H1 (cell line): ENCODE data around the gene ABCA13. TPM values are rescaled to one million over a fixed set of nuclear protein-coding genes. Genes with fewer than 3 reads are reported as not detected.

Source experiments
- CTCF ChIA-PET: fragments of 300-600 bp; sonication (Branson Sonifier 250); formaldehyde crosslinking; loops from one replicate; lab custom pipeline; 2021; ENCODE audit not compliant: partially characterized antibody; lab: Charles Lee
- POLR2A ChIA-PET: fragments of 300-600 bp; sonication (Branson Sonifier 250); formaldehyde crosslinking; loops from one replicate; lab custom pipeline; 2021; ENCODE audit warnings: inconsistent platforms; ENCODE audit not compliant: partially characterized antibody; lab: Charles Lee
- DNase-seq, 2 experiments: peaks; one replicate each; pipeline versions ENCODE4 v3.0.0 to v3.0.0-alpha.2; 2010 to 2022; ENCODE audit warnings: low spot score in 2 of 2, low read depth in 1 of 2, mixed read lengths in 1 of 2
- FAIRE-seq: peaks from 2 replicates; lab custom pipeline; 2011; peaks lifted over from hg19 to GRCh38; lab: Jason Lieb, UNC
- H2AFZ ChIP-seq: 2 replicates; pipeline ENCODE4 v1.8.1; 2012; ENCODE audit warnings: low read length, inconsistent platforms
- H2AK5ac ChIP-seq: 2 replicates; pipeline ENCODE4 v1.6.1; 2013; ENCODE audit warnings: low read depth, low read length
- H2BK120ac ChIP-seq: replicated peaks from 2 replicates; pipeline ENCODE3; 2013; ENCODE audit warnings: low read depth, low read length, inconsistent platforms
- H2BK12ac ChIP-seq: 2 replicates; pipeline ENCODE4 v1.6.1; 2013; ENCODE audit warnings: low read depth, low read length
- H2BK15ac ChIP-seq: 2 replicates; pipeline ENCODE4 v1.6.1; 2013; ENCODE audit warnings: low read length
- H2BK20ac ChIP-seq: 2 replicates; pipeline ENCODE4 v1.6.1; 2013; ENCODE audit warnings: low read length
- H2BK5ac ChIP-seq: 2 replicates; pipeline ENCODE4 v1.6.1; 2013; ENCODE audit warnings: low read depth, low read length
- H3K14ac ChIP-seq: 2 replicates; pipeline ENCODE4 v1.6.1; 2013; ENCODE audit warnings: inconsistent platforms; ENCODE audit not compliant: insufficient read length
- H3K18ac ChIP-seq: 2 replicates; pipeline ENCODE4 v1.6.1; 2013; ENCODE audit warnings: low read length; ENCODE audit errors: extremely low read depth
- H3K23ac ChIP-seq: 2 replicates; pipeline ENCODE4 v1.6.1; 2013; ENCODE audit warnings: inconsistent platforms; ENCODE audit not compliant: insufficient read length
- H3K23me2 ChIP-seq: 2 replicates; pipeline ENCODE4 v1.6.1; 2013; ENCODE audit warnings: low read depth, low read length
- H3K27ac ChIP-seq: 2 replicates; pipeline ENCODE4 v1.6.1; 2011; ENCODE audit warnings: low read depth, low read length, inconsistent platforms
- H3K27me3 ChIP-seq, 4 experiments: replicated peaks in 1 of 4; 1 replicate in 1 of 4; 2 replicates in 3 of 4; pipeline versions ENCODE4 v1.6.1 to v1.8.1; 2011 to 2013; ENCODE audit warnings: low read length in 3 of 4, mild to moderate bottlenecking in 3 of 4, inconsistent platforms in 2 of 4, mixed read lengths in 2 of 4, moderate library complexity in 1 of 4; ENCODE audit not compliant: control insufficient read depth in 3 of 4, insufficient read depth in 3 of 4; ENCODE audit errors: extremely low read depth in 1 of 4
- H3K36me3 ChIP-seq, 4 experiments: 2 replicates each; pipeline versions ENCODE4 v1.6.1 to v1.8.1; 2011 to 2013; ENCODE audit warnings: mild to moderate bottlenecking in 4 of 4, low read length in 3 of 4, moderate library complexity in 2 of 4, control low read depth in 1 of 4, inconsistent platforms in 1 of 4; ENCODE audit not compliant: insufficient read depth in 4 of 4, control insufficient read depth in 2 of 4
- H3K4ac ChIP-seq: replicated peaks from 2 replicates; pipeline ENCODE3; 2013; ENCODE audit warnings: low read length, low read depth, mixed read lengths, inconsistent platforms; ENCODE audit not compliant: insufficient read length
- H3K4me1 ChIP-seq, 4 experiments: replicated peaks in 1 of 4; 1 replicate in 1 of 4; 2 replicates in 3 of 4; pipeline versions ENCODE4 v1.6.1 to v1.8.1; 2011 to 2013; ENCODE audit warnings: low read length in 3 of 4, inconsistent platforms in 2 of 4, mixed read lengths in 1 of 4; ENCODE audit not compliant: insufficient read depth in 4 of 4, control insufficient read depth in 3 of 4
- H3K4me2 ChIP-seq, 2 experiments: 2 replicates each; pipeline versions ENCODE4 v1.6.1 to v1.8.1; 2011 to 2013; ENCODE audit warnings: low read depth in 2 of 2, low read length in 2 of 2, control low read depth in 1 of 2, inconsistent platforms in 1 of 2, mild to moderate bottlenecking in 1 of 2; ENCODE audit not compliant: insufficient read depth in 1 of 2
- H3K4me3 ChIP-seq, 4 experiments: fragments of 200-600, 300-600 bp in 1 of 4; sonication (generic), shearing (Covaris generic), sonication (Bioruptor Twin) in 1 of 4; 2 replicates each; pipeline versions ENCODE4 v1.5.1 to v1.8.1; 2011 to 2016; ENCODE audit warnings: low read length in 4 of 4, low read depth in 3 of 4, control low read depth in 2 of 4, inconsistent platforms in 2 of 4, mild to moderate bottlenecking in 2 of 4, mixed read lengths in 1 of 4, moderate library complexity in 1 of 4; ENCODE audit not compliant: insufficient read depth in 2 of 4; ENCODE audit errors: extremely low read depth in 1 of 4
- H3K56ac ChIP-seq: replicated peaks from 2 replicates; pipeline ENCODE3; 2013; ENCODE audit warnings: low read depth, mild to moderate bottlenecking, mixed read lengths, low read length, inconsistent platforms; ENCODE audit not compliant: insufficient read length
- H3K79me1 ChIP-seq: 2 replicates; pipeline ENCODE4 v1.6.1; 2013; ENCODE audit warnings: low read depth, low read length, control low read depth
- H3K79me2 ChIP-seq, 2 experiments: 2 replicates each; pipeline versions ENCODE4 v1.6.1 to v1.8.1; 2012 to 2013; ENCODE audit warnings: low read length in 2 of 2, mild to moderate bottlenecking in 2 of 2, inconsistent platforms in 1 of 2; ENCODE audit not compliant: insufficient read depth in 2 of 2, control insufficient read depth in 1 of 2
- H3K9ac ChIP-seq, 4 experiments: replicated peaks in 1 of 4; 1 replicate in 1 of 4; 2 replicates in 3 of 4; pipeline versions ENCODE4 v1.6.1 to v1.8.1; 2011 to 2013; ENCODE audit warnings: low read depth in 3 of 4, low read length in 3 of 4, control low read depth in 2 of 4, mild to moderate bottlenecking in 2 of 4, moderate library complexity in 2 of 4, inconsistent platforms in 1 of 4; ENCODE audit errors: extremely low read depth in 1 of 4
- H3K9me3 ChIP-seq, 2 experiments: 2 replicates each; pipeline versions ENCODE4 v1.6.1 to v1.8.1; 2012 to 2013; ENCODE audit warnings: mild to moderate bottlenecking in 2 of 2, moderate library complexity in 2 of 2, control low read depth in 1 of 2, inconsistent platforms in 1 of 2, low read depth in 1 of 2, low read length in 1 of 2, mixed read lengths in 1 of 2; ENCODE audit not compliant: insufficient read depth in 2 of 2
- H4K20me1 ChIP-seq, 2 experiments: replicated peaks in 1 of 2; 2 replicates each; pipeline versions ENCODE3 to v1.8.1; 2011 to 2013; ENCODE audit warnings: inconsistent platforms in 2 of 2, low read length in 2 of 2, mild to moderate bottlenecking in 1 of 2; ENCODE audit not compliant: insufficient read depth in 2 of 2, control insufficient read depth in 1 of 2
- H4K5ac ChIP-seq: 2 replicates; pipeline ENCODE4 v1.6.1; 2013; ENCODE audit warnings: low read length, low read depth, mixed read lengths, inconsistent platforms; ENCODE audit not compliant: insufficient read length
- H4K8ac ChIP-seq: 2 replicates; pipeline ENCODE4 v1.8.0; 2013; ENCODE audit warnings: mild to moderate bottlenecking, moderate library complexity, low read length, inconsistent platforms; ENCODE audit not compliant: insufficient read depth; ENCODE audit errors: extremely low read depth
- H4K91ac ChIP-seq: replicated peaks from 2 replicates; pipeline ENCODE3; 2013; ENCODE audit warnings: low read length, mixed read lengths, inconsistent platforms; ENCODE audit not compliant: insufficient read length
- ATF3 ChIP-seq: IDR thresholded peaks from 2 replicates; pipeline ENCODE4 v1.6.1; 2011; ENCODE audit warnings: low read depth, mild to moderate bottlenecking, low read length; ENCODE audit not compliant: insufficient read depth
- CTBP2 ChIP-seq: IDR thresholded peaks from 2 replicates; pipeline ENCODE4 v1.7.0; 2011; ENCODE audit warnings: borderline replicate concordance, mild to moderate bottlenecking, moderate library complexity, mixed read lengths, low read length; ENCODE audit not compliant: insufficient read depth, insufficient read length
- HDAC2 ChIP-seq, 2 experiments: fragments of 300-600 bp in 1 of 2; sonication (generic) in 1 of 2; IDR thresholded peaks; 2 replicates each; pipeline ENCODE4 v1.6.1; 2011 to 2012; ENCODE audit warnings: low read depth in 2 of 2, low read length in 2 of 2, mild to moderate bottlenecking in 2 of 2, moderate library complexity in 2 of 2, borderline replicate concordance in 1 of 2, inconsistent platforms in 1 of 2
- NRF1 ChIP-seq: IDR thresholded peaks from 2 replicates; pipeline ENCODE4 v1.6.1; 2011; ENCODE audit warnings: mild to moderate bottlenecking, low read depth, low read length, improper control_type of control experiment
- POU5F1 ChIP-seq: IDR thresholded peaks from 2 replicates; pipeline ENCODE4 v1.6.1; 2011; ENCODE audit warnings: low read depth, mild to moderate bottlenecking, low read length, moderate library complexity
- RBBP5 ChIP-seq: IDR thresholded peaks from 2 replicates; pipeline ENCODE4 v1.7.1; 2012; ENCODE audit warnings: low read depth, mild to moderate bottlenecking, inconsistent platforms, low read length, moderate library complexity, borderline replicate concordance
- RFX5 ChIP-seq: IDR thresholded peaks from 2 replicates; pipeline ENCODE4 v1.6.1; 2011; ENCODE audit warnings: low read depth, low read length, improper control_type of control experiment, borderline replicate concordance
- SUZ12 ChIP-seq: fragments of 200-600 bp; sonication (generic); IDR thresholded peaks from 2 replicates; pipeline ENCODE4 v1.6.1; 2012; ENCODE audit warnings: mild to moderate bottlenecking, inconsistent platforms, low read length, moderate library complexity, mixed read lengths
- TAF7 ChIP-seq: optimal IDR thresholded peaks from 2 replicates; pipeline ENCODE3; 2011; ENCODE audit warnings: low read depth, mild to moderate bottlenecking, inconsistent platforms, low read length, moderate library complexity, borderline replicate concordance
- ZNF274 ChIP-seq: IDR thresholded peaks from 2 replicates; pipeline ENCODE4 v1.7.0; 2012; ENCODE audit warnings: low read length, borderline replicate concordance; ENCODE audit errors: extremely low read depth
- WGBS, 2 experiments: shearing (Covaris generic) in 1 of 2; methylation state at CpG; one replicate each; pipeline versions ENCODE4 v1.1.6 to v1.1.7; 2013 to 2015; ENCODE audit warnings: low lambda C conversion rate in 2 of 2, mixed read lengths in 2 of 2, inconsistent platforms in 1 of 2, low coverage in 1 of 2, missing lambda C conversion rate in 1 of 2; ENCODE audit not compliant: insufficient replicate concordance in 2 of 2, insufficient coverage in 1 of 2, insufficient read length in 1 of 2; ENCODE audit errors: extremely low coverage in 1 of 2, missing lambda C conversion rate in 1 of 2; 5-methylcytosine and 5-hydroxymethylcytosine counted together
- polyA plus RNA-seq, 7 experiments: library from polyadenylated mRNA; depleted of rRNA in 3 of 7; stranded (reverse) in 5 of 7; unstranded in 2 of 7; fragments of >200 nt in 5 of 7; fragments of 200-250 nt in 2 of 7; gene quantifications; 1 replicate in 5 of 7; 2 replicates in 1 of 7; 4 replicates in 1 of 7; pipeline versions ENCODE4 v1.2.1 to v1.2.3, GENCODE V29; 2011 to 2013; ENCODE audit warnings: missing spikeins in 2 of 7, mixed read lengths in 2 of 7
- total RNA-seq: library from RNA; stranded (reverse); fragmentation: NEBNext Ultra II Directional; extraction: Animal tissue kit (Norgen Biotek cat#: 25700); gene quantifications from 2 replicates; pipeline ENCODE4 v1.2.1, GENCODE V29; 2021

Gene ABCA13
- total and polyA plus RNA-seq, 2 of the 8 experiments (the other 6 are each of a cell fraction or from before 2014, with no cell fraction given) = 0.07 to 0.09 TPM

GRCh38 chr7:48307041-48307714, 135.9 kb downstream of the ABCA13 start:
- H3K9ac ChIP-seq = no peak overlapping the region
- H3K56ac ChIP-seq = no peak overlapping the region
- H3K4me2 ChIP-seq = no peak overlapping the region
- FAIRE-seq (no peak), DNase-seq (no peak)
- H3K27ac ChIP-seq = no peak overlapping the region
- no peaks in the 10 kb centered on the region for H3K23me2 ChIP-seq
- 94% methylated on average over 4 of the region's 4 CpGs; no CpG with 5 or more reads in 1 of the 2 experiments for WGBS, 2 experiments
- H3K9me3 ChIP-seq = no peaks in the 10 kb centered on the region; a peak in 1 of 4 replicates
- CTCF ChIA-PET = interaction anchor here (1.3 to 1.5 kb wide), 3 partner anchors 8 to 19 kb away, joined by 3 to 6 read pairs (median 4); no protein-coding TSS in a partner anchor
- no peak overlapping the region for H4K8ac ChIP-seq
- no peaks in the 10 kb centered on the region for H3K27me3 ChIP-seq
- TF ChIP-seq RFX5 (no peak), HDAC2 (IDR thresholded peaks at IDR 0.05; ENCODE audit: borderline replicate concordance in 1 of 2, low read depth in 2 of 2, low read length in 2 of 2) (no peak), NRF1 (no peak), ATF3 (no peak), RBBP5 (no peak), TAF7 (no peak), SUZ12 (no peak), ZNF274 (no peak), CTBP2 (no peak), POU5F1 (no peak)
- H2BK15ac ChIP-seq = no peak overlapping the region
- H3K18ac ChIP-seq = no peak overlapping the region
- H2BK120ac ChIP-seq = no peak overlapping the region
- no peak overlapping the region for H2BK5ac ChIP-seq
- no peak overlapping the region for H4K91ac ChIP-seq
- no peak overlapping the region for H3K23ac ChIP-seq
- POLR2A ChIA-PET = no interaction called here
- H2AFZ ChIP-seq = no peak overlapping the region
- no peak overlapping the region for H3K4ac ChIP-seq
- no peaks in the 10 kb centered on the region for H3K4me1 ChIP-seq
- no peaks in the 10 kb centered on the region for H4K20me1 ChIP-seq
- no peaks in the 10 kb centered on the region for H3K79me1 ChIP-seq
- no peak overlapping the region for H2BK12ac ChIP-seq
- H3K14ac ChIP-seq = no peak overlapping the region
- no peaks in the 10 kb centered on the region for H3K36me3 ChIP-seq
- no peaks in the 10 kb centered on the region for H3K79me2 ChIP-seq
- H4K5ac ChIP-seq = no peak overlapping the region
- no peak overlapping the region for H2AK5ac ChIP-seq
- H3K4me3 ChIP-seq = no peak overlapping the region
- no peak overlapping the region for H2BK20ac ChIP-seq
